Kasumi-1 (cell line): ENCODE measurements around the gene WFDC12.
"Not testable (repeated sequence)": the region's sequence is repeated elsewhere in the genome, so short reads cannot be mapped to it uniquely, and the experiment has no call there.

Source experiments
- DNase-seq, 2 experiments: peaks; one replicate each; lab custom pipeline; 2025; lab: John Stamatoyannopoulos, UW

Gene WFDC12

DNA sequence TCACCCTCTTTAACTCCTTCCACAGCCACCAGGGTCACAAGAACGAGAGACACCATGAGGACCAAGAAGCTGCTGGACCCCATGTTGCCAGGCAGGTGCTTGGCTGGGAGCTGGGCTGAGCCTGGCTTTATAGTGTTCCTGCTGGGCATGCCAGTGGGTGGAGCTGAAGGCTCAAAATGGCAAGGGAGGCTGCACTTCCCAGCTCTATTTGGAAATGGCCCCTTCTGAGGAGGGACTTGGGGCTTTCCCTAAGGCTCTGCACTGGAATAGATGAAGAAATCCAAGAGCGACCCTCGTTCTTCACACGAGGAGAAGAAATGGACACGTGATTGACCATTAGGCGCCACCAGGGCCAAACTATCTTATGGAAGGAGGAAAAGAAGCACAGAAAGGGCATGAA is at the start of gene WFDC12:
Gene WFDC12 (minus strand): TSS at position 101 of the 400 bp plus-strand sequence. CDS start 18 bp downstream, at position 83.
- no peak for DNase-seq

DNA sequence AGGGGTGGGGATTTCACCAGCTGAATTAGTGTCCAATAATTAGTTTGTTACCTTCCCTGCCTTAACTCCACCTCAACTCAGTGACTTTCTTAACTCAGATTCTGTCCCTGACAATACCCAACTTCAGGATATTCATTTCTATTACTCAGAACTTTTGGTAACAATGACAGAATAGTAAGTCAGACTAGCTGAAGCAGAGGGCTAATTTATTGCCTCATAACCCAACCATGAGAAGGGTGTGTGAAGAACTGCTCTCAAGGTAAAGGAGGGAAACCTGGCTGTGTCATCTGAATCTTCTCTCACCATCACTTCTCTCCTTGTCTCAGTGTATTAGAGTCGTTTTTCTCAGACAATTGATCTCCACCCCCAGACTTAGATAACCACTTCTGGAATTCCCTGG is 49.3 kb upstream of the WFDC12 start:
- no peak for DNase-seq

DNA sequence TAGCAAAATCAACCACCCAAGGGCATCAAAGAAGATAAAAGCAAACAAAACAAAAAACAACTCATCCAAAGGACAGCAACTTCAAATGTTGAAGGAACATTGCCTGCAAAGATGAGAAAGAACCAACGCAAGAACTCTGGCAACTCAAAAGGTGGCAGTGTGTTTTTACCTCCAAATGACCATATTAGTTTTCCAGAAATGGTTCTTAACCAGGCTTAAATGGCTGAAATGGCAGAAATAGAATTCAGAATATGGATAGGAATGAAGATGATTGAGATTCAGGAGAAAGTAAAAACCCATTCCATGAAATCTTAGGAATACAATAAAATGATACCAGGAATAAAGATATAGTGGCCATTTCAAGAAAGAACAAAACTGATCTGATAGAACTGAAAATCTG is 40.6 kb upstream of the WFDC12 start:
- DNase-seq = no peak

GRCh38 chr20:45163083-45163803 is 39.0 kb upstream of the WFDC12 start:
- DNase-seq = no peak

GRCh38 chr20:45157962-45158361 is 33.7 kb upstream of the WFDC12 start:
- DNase-seq = no peak

- no peak for DNase-seq
These were observed 32.4 kb upstream of the WFDC12 start for GRCh38 chr20:45156713-45157112.

DNA sequence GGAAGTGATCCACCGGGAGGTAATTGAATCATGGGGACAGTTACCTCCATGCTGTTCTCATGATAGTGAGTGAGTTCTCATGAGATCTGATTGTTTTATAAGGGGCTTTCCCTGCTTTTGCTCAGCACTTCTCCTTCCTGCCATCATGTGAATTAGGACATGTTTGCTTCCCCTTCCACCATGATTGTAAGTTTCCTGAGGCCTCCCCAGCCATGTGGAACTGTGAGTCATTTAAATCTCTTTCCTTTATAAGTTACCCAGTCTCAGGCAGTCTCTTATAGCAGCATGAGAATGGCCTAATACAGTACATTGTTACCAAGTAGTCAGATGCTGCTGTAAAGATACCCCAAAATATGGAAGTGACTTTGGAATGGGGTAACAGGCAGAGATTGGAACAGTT is 30.5 kb upstream of the WFDC12 start:
- not testable (repeated sequence) for DNase-seq

DNA sequence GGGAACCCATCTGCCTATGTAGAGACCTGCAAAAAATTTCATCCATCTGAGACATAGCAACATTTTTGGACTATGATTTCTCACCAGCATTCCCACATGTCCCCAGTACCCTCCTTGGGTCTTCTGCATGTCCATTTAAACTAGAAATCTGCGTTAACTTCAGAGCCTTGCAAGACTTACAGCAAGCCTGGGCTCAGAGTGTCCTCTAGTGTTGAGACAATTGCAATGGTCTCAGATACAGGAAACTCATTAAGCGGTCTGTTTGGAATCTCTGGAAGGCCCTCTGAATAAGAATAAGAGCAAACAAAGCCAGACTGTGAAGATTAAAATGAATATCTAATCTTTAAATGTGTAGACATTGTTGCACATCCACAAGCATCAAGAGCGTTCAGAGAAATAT is 29.9 kb upstream of the WFDC12 start:
- no peak for DNase-seq

- DNase-seq = no peak
These were observed 29.5 kb upstream of the WFDC12 start for GRCh38 chr20:45153752-45154151.

GRCh38 chr20:45153147-45153546 is 28.9 kb upstream of the WFDC12 start:
- DNase-seq = no peak

DNA sequence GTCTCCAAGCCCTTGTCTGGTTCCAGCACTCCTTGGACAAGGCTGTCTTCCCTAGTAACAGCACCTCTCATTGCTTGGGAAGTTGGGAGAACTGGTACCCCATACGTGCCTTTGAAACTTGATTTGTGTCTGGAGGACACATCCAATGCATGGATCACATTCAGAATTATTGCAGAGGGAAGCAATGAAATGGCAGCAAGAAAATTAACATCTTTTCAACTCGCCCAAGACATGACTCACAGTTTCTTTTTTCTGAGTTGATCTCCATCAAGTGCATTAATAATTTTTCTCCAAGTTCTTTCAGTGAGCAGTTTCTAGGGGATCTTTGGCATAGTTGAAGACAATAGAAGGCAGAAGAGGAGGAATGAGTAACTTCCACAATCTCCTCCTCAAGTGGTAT is 28.1 kb upstream of the WFDC12 start:
- DNase-seq = no peak

DNA sequence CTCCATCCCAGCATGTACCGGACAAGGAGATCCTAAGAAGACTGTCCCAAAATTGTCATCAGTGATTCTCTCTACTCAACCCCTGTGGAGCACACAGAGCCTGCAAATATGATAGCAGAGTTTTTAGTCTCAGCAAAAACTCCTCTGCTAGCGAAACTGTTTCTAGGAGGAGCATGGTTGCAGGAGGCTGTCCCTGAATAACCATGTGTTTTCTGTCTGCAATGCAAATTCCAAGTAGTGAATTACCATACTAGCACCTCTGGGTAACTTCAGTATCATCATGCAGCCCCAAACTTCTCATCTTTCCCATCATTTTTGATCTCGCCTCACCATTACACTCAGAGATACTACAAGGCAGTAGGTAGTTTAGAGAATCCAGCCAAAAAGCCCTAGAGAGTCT is 24.8 kb upstream of the WFDC12 start:
- DNase-seq = no peak

GRCh38 chr20:45140836-45141235 is 16.6 kb upstream of the WFDC12 start:
- DNase-seq = no peak

GRCh38 chr20:45139733-45140375 is 15.6 kb upstream of the WFDC12 start:
- not testable (repeated sequence) for DNase-seq

- DNase-seq = peak; percentile 3 to 26
These were observed 14.5 kb upstream of the WFDC12 start for GRCh38 chr20:45138561-45139300.

DNA sequence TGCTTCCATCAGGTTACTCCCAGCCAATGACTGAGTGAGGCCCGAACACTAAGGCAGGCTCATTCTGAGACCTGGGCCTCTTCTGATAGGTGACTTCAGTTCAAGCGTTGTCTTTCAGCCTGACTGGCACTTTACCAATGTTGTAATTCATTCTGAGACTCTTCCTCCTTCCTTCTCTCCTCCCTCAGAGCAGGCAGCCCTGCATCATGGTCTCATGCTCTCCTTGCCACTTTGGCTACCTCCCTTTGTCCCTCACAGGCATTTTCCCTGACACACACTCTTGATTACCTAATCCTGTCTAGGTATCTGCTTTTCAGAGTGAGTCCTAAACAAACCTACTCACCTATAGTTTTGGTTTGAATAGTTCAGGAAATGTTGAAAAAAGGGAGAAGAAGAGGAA is 12.6 kb upstream of the WFDC12 start:
- DNase-seq = no peak

- DNase-seq = no peak
These were observed 3.8 kb upstream of the WFDC12 start for GRCh38 chr20:45128099-45128498.

- DNase-seq = no peak
These were observed 2.9 kb downstream of the WFDC12 start for GRCh38 chr20:45121388-45121787.

DNA sequence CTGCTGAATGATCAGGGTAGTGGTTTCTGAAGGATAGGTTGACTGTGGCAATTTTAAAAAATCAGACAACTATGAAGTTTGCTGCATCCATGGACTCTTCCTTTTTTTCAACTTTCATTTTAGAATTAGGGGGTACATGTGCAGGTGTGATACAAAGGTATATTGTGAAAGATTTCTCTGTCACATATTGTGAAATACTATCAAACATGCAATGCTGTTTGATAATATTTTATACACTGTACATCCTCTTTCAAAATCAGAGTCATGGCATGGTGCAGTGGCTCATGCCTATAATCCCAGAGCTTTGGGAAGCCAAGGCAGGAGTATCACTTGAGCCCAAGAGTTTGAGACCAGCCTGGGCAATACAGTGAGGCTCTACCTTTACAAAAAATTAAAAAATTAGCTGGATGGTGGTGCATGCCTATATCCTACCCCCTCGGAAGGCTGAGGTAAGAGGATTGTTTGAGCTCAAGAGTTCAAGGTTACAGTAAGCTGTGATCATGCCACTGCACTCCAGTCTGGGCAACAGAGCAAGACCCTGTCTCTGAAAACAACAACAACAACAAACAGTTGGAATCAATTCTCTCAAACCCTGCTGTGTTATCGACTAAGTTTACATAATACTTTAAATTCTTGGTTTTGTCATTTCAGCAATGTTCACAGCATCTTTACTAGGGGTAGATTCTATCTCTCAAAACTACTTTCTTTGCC is 4.6 kb downstream of the WFDC12 start:
- no peak for DNase-seq

GRCh38 chr20:45118028-45118427 is 6.2 kb downstream of the WFDC12 start:
- DNase-seq = peak in 1 of 2 experiments; percentile 38

GRCh38 chr20:45117581-45117980 is 6.7 kb downstream of the WFDC12 start:
- no peak for DNase-seq

GRCh38 chr20:45115829-45116228 is 8.4 kb downstream of the WFDC12 start:
- no peak for DNase-seq
